ENCODE measurements around the gene C3orf49.

C3orf49 gene

GRCh38 chr3:63849175-63849574, 30.1 kb downstream of the C3orf49 start:
- TF ChIP-seq CEBPB (IDR thresholded peaks at IDR 0.05) (no peak), EP300 (IDR thresholded peaks at IDR 0.05; ENCODE audit: borderline replicate concordance) (no peak), FOXM1 (IDR thresholded peaks at IDR 0.05; ENCODE audit: borderline replicate concordance, low read depth) (no peak)

- TF ChIP-seq REST (IDR thresholded peaks at IDR 0.05; ENCODE audit: low read depth) = no peak
- TF ChIP-seq FOXM1 (IDR thresholded peaks at IDR 0.05; ENCODE audit: borderline replicate concordance, low read depth) = no peak
- no peak for TF ChIP-seq MAX (IDR thresholded peaks at IDR 0.05)
- no peak for TF ChIP-seq CREB1 (IDR thresholded peaks at IDR 0.05; ENCODE audit: low read depth)
- TF ChIP-seq RAD21 (IDR thresholded peaks at IDR 0.05; ENCODE audit: low read depth) = no peak
- TF ChIP-seq NFIC (IDR thresholded peaks at IDR 0.05) = no peak
- no peak for TF ChIP-seq TAF1 (IDR thresholded peaks at IDR 0.05; ENCODE audit: low read depth)
These were observed 32.2 kb downstream of the C3orf49 start for GRCh38 chr3:63851287-63851686.

- no peak for TF ChIP-seq CEBPB (IDR thresholded peaks at IDR 0.05)
- TF ChIP-seq FOXM1 (IDR thresholded peaks at IDR 0.05; ENCODE audit: borderline replicate concordance, low read depth) = no peak
- TF ChIP-seq REST (IDR thresholded peaks at IDR 0.05; ENCODE audit: low read depth) = no peak
- TF ChIP-seq ZBTB7A (IDR thresholded peaks at IDR 0.05; ENCODE audit: low read depth) = no peak
- no peak for TF ChIP-seq NFIC (IDR thresholded peaks at IDR 0.05)
- TF ChIP-seq TEAD4 (IDR thresholded peaks at IDR 0.05) = no peak
- no peak for TF ChIP-seq YY1 (IDR thresholded peaks at IDR 0.05; ENCODE audit: low read depth)
- TF ChIP-seq EGR1 (IDR thresholded peaks at IDR 0.05) = no peak
- no peak for TF ChIP-seq TAF1 (IDR thresholded peaks at IDR 0.05; ENCODE audit: low read depth)
- no peak for TF ChIP-seq CREB1 (IDR thresholded peaks at IDR 0.05; ENCODE audit: low read depth)
- TF ChIP-seq MAX (IDR thresholded peaks at IDR 0.05) = no peak
These were observed 34.0 kb downstream of the C3orf49 start for GRCh38 chr3:63853106-63853505.

GRCh38 chr3:63855333-63855940, 36.3 kb downstream of the C3orf49 start:
- no peak for TF ChIP-seq ZBTB7A (IDR thresholded peaks at IDR 0.05; ENCODE audit: low read depth)
- TF ChIP-seq TCF12 (IDR thresholded peaks at IDR 0.05; ENCODE audit: low read depth) = no peak
- TF ChIP-seq NFIC (IDR thresholded peaks at IDR 0.05) = no peak
- no peak for TF ChIP-seq USF1 (IDR thresholded peaks at IDR 0.05)

GRCh38 chr3:63857311-63857710, 38.2 kb downstream of the C3orf49 start:
- peak; percentile 66 for TF ChIP-seq TEAD4 (IDR thresholded peaks at IDR 0.05)
- no peak for TF ChIP-seq FOXM1 (IDR thresholded peaks at IDR 0.05; ENCODE audit: borderline replicate concordance, low read depth)
- no peak for TF ChIP-seq MAX (IDR thresholded peaks at IDR 0.05)
- TF ChIP-seq NFIC (IDR thresholded peaks at IDR 0.05) = no peak
- TF ChIP-seq REST (IDR thresholded peaks at IDR 0.05; ENCODE audit: low read depth) = no peak
- no peak for TF ChIP-seq YY1 (IDR thresholded peaks at IDR 0.05; ENCODE audit: low read depth)
- TF ChIP-seq TAF1 (IDR thresholded peaks at IDR 0.05; ENCODE audit: low read depth) = no peak
- TF ChIP-seq RAD21 (IDR thresholded peaks at IDR 0.05; ENCODE audit: low read depth) = no peak
- peak; percentile 48; the same call in 1 of the 2 replicates for TF ChIP-seq EP300 (IDR thresholded peaks at IDR 0.05; ENCODE audit: borderline replicate concordance)
- TF ChIP-seq USF1 (IDR thresholded peaks at IDR 0.05) = no peak
- no peak for TF ChIP-seq ZBTB7A (IDR thresholded peaks at IDR 0.05; ENCODE audit: low read depth)

Data from Ishikawa (cell line).